Esophagus muscularis mucosa (tissue), 3 donors: ENCODE results near the gene DCAF4.

Experiments
- CTCF ChIP-seq, 3 experiments: fragments of 200-600 bp in 2 of 3; fragments of 450-650 bp in 1 of 3; sonication (generic) in 2 of 3; IDR thresholded peaks; one replicate each; pipeline ENCODE4 v1.5.1; 2017 to 2019; ENCODE audit warnings: antibody characterized with exemption in 3 of 3, mild to moderate bottlenecking in 2 of 3, moderate library complexity in 1 of 3
- EP300 ChIP-seq: sonication (generic); formaldehyde crosslinking; IDR thresholded peaks from one replicate; pipeline ENCODE4 v1.6.1; 2017; ENCODE audit warnings: antibody characterized with exemption

- no peak for TF ChIP-seq CTCF (IDR thresholded peaks at IDR 0.05)
- no peak for TF ChIP-seq EP300
These were observed 21.3 kb downstream of the DCAF4 start for GRCh38 chr14:72947366-72948160.
